DOHH2 (cell line): Measurements from ENCODE around the gene NBEA.

ENCODE experiments used
- CTCF ChIP-seq: fragments of 200-600 bp; sonication (generic); IDR thresholded peaks from one replicate; pipeline ENCODE4 v1.5.1; 2014; ENCODE audit warnings: antibody characterized with exemption, mild to moderate bottlenecking, low read depth, low read length; ENCODE audit not compliant: poor library complexity, severe bottlenecking
- EZH2phosphoT487 ChIP-seq: fragments of 200-600 bp; sonication (generic); IDR thresholded peaks from 2 replicates; pipeline ENCODE4 v1.6.1; 2017; ENCODE audit warnings: borderline replicate concordance, mild to moderate bottlenecking, antibody characterized with exemption, low read length, moderate library complexity, mixed read lengths

GRCh38 chr13:35530147-35530546 is 588.1 kb downstream of the NBEA start:
- TF ChIP-seq CTCF (no peak), EZH2phosphoT487 (no peak)
